ENCODE results near the gene NREP. TPM values are rescaled to one million over a fixed set of nuclear protein-coding genes. Genes with fewer than 3 reads are reported as not detected.

NREP gene
- total and polyA plus RNA-seq, 7 donors: 4.7 to 15.1 (median 5.5) TPM

GRCh38 chr5:111784491-111785181 lies 27.6 kb upstream of the NREP start:
- no peak for ATAC-seq
- Histone ChIP-seq H3K4me1 (no peaks in the 10 kb centered on the region), H3K4me3 (no peak overlapping the region), H3K36me3 (ENCODE audit: insufficient read depth in 1 of 2, low read depth in 1 of 2) (no peaks in the 10 kb centered on the region), H3K9me3 (no peaks in the 10 kb centered on the region), H3K27ac (no peak overlapping the region), H3K27me3 (ENCODE audit: insufficient read depth in 3 of 3, low read length in 2 of 3) (no peaks in the 10 kb centered on the region)
- no peak for TF ChIP-seq CTCF (IDR thresholded peaks at IDR 0.05)
- 86 to 90% (median 88%) methylated on average over 3 of the region's 3 CpGs for WGBS, 3 donors
- DNase-seq: no peak
- intact Hi-C loops (cut with DNase I): no loop called here

GRCh38 chr5:111783537-111783936 lies 26.5 kb upstream of the NREP start:
- no peak overlapping the region for H3K27ac ChIP-seq
- WGBS, 3 donors: 78 to 90% (median 80%) methylated on average over 3 of the region's 3 CpGs
- no peak for ATAC-seq
- no peaks in the 10 kb centered on the region for H3K4me1 ChIP-seq
- intact Hi-C loops (cut with DNase I): no loop called here
- no peaks in the 10 kb centered on the region for H3K27me3 ChIP-seq (ENCODE audit: insufficient read depth in 3 of 3, low read length in 2 of 3)
- H3K36me3 ChIP-seq (ENCODE audit: insufficient read depth in 1 of 2, low read depth in 1 of 2): no peaks in the 10 kb centered on the region
- H3K9me3 ChIP-seq: no peaks in the 10 kb centered on the region
- TF ChIP-seq CTCF (IDR thresholded peaks at IDR 0.05): no peak
- no peak for DNase-seq
- no peak overlapping the region for H3K4me3 ChIP-seq

GRCh38 chr5:111782216-111782615 lies 25.2 kb upstream of the NREP start:
- no peaks in the 10 kb centered on the region for H3K4me1 ChIP-seq
- 59 to 71% (median 69%) methylated on average over 2 of the region's 2 CpGs for WGBS, 3 donors
- H3K27ac ChIP-seq: no peak overlapping the region
- ATAC-seq: no peak
- H3K36me3 ChIP-seq (ENCODE audit: insufficient read depth in 1 of 2, low read depth in 1 of 2): no peaks in the 10 kb centered on the region
- H3K27me3 ChIP-seq (ENCODE audit: insufficient read depth in 3 of 3, low read length in 2 of 3): no peaks in the 10 kb centered on the region
- DNase-seq: no peak
- H3K9me3 ChIP-seq: no peaks in the 10 kb centered on the region
- no peak overlapping the region for H3K4me3 ChIP-seq
- no peak for TF ChIP-seq CTCF (IDR thresholded peaks at IDR 0.05)
- intact Hi-C loops (cut with DNase I): no loop called here

GRCh38 chr5:111781200-111781599 lies 24.2 kb upstream of the NREP start:
- no peak for TF ChIP-seq CTCF (IDR thresholded peaks at IDR 0.05)
- DNase-seq (peak; percentile 32 to 54), ATAC-seq (no peak)
- no peaks in the 10 kb centered on the region for H3K36me3 ChIP-seq (ENCODE audit: insufficient read depth in 1 of 2, low read depth in 1 of 2)
- no peaks in the 10 kb centered on the region for H3K9me3 ChIP-seq
- intact Hi-C loops (cut with DNase I): no loop called here
- no peaks in the 10 kb centered on the region for H3K4me1 ChIP-seq
- H3K27ac ChIP-seq: no peak overlapping the region
- H3K27me3 ChIP-seq (ENCODE audit: insufficient read depth in 3 of 3, low read length in 2 of 3): no peaks in the 10 kb centered on the region
- 64 to 78% (median 71%) methylated on average over 6 of the region's 6 CpGs for WGBS, 3 donors
- H3K4me3 ChIP-seq: no peak overlapping the region

GRCh38 chr5:111779922-111780292 lies 22.9 kb upstream of the NREP start:
- no peaks in the 10 kb centered on the region for H3K36me3 ChIP-seq (ENCODE audit: insufficient read depth in 1 of 2, low read depth in 1 of 2)
- ATAC-seq (no peak), DNase-seq (no peak)
- no peak overlapping the region for H3K27ac ChIP-seq
- no peak overlapping the region for H3K4me3 ChIP-seq
- H3K9me3 ChIP-seq: no peaks in the 10 kb centered on the region
- 9 to 11% (median 11%) methylated on average over 4 of the region's 4 CpGs for WGBS, 3 donors
- intact Hi-C loops (cut with DNase I): no loop called here
- TF ChIP-seq CTCF (IDR thresholded peaks at IDR 0.05): no peak
- H3K4me1 ChIP-seq: no peaks in the 10 kb centered on the region
- no peaks in the 10 kb centered on the region for H3K27me3 ChIP-seq (ENCODE audit: insufficient read depth in 3 of 3, low read length in 2 of 3)
